K562 (cell line): ENCODE data around the gene ZKSCAN4. TPM values are rescaled to one million over a fixed set of nuclear protein-coding genes. Genes with fewer than 3 reads are reported as not detected.
A peak's percentile ranks its signal among the peaks of the same experiment; 100 is the strongest.

Experiments used
- CHD7 ChIP-seq: fragments of 200-600 bp; sonication (generic); IDR thresholded peaks from one replicate; pipeline ENCODE4 v1.6.1; 2012; ENCODE audit warnings: mild to moderate bottlenecking, low read depth, low read length, inconsistent platforms
- E2F5 ChIP-seq: sonication (generic); formaldehyde crosslinking; IDR thresholded peaks from 2 replicates; pipeline ENCODE4 v1.8.0; 2022; ENCODE audit warnings: mild to moderate bottlenecking, missing genetic modification reagents
- E2F8 ChIP-seq: fragments of 450-650 bp; IDR thresholded peaks from 2 replicates; pipeline ENCODE4 v1.7.1; 2018; ENCODE audit warnings: mild to moderate bottlenecking, low read depth; ENCODE audit not compliant: partially characterized antibody
- PML ChIP-seq: IDR thresholded peaks from 2 replicates; pipeline ENCODE4 v1.6.1; 2012; ENCODE audit warnings: low read length, inconsistent platforms
- THAP7 ChIP-seq: fragments of 250-450 bp; sonication (Bioruptor Pico); IDR thresholded peaks from 2 replicates; pipeline ENCODE4 v1.5.0; 2021
- polyA plus RNA-seq, 8 experiments: library from polyadenylated mRNA; depleted of rRNA in 4 of 8; stranded (reverse) in 5 of 8; unstranded in 3 of 8; fragments of >200 nt; fragmentation: Nextera tagmentation in 2 of 8; fragmentation: Illumina TruSeq in 1 of 8; extraction: Ambion mirVana in 2 of 8; extraction: Trizol in 1 of 8; gene quantifications; 2 replicates each; pipeline versions ENCODE4 v1.2.1 to v1.2.3, GENCODE V29; 2011 to 2014; ENCODE audit warnings: inconsistent platforms in 1 of 8, missing spikeins in 1 of 8
- total RNA-seq, 7 experiments: library from RNA; depleted of rRNA in 6 of 7; stranded (reverse); fragments of >200 nt in 6 of 7; fragmentation: Illumina TruSeq in 2 of 7; extraction: Trizol in 2 of 7; gene quantifications; 2 replicates each; pipeline versions ENCODE4 v1.2.1 to v1.2.3, GENCODE V29; 2011 to 2021; ENCODE audit warnings: low replicate concordance in 1 of 7

ZKSCAN4 gene
- total and polyA plus RNA-seq, 9 of the 15 experiments (the other 6 are each of a cell fraction or from before 2014, with no cell fraction given) = 1.2 to 5.3 (median 4.7) TPM

GRCh38 chr6:28212510-28213212 is 39.4 kb downstream of the ZKSCAN4 start (continued):
- peak; percentile 38 for TF ChIP-seq CHD7
- no peak for TF ChIP-seq THAP7 (CRISPR knock-in tag)
- TF ChIP-seq E2F8 = peak; percentile 71
- TF ChIP-seq E2F5 (CRISPR knock-in tag) = peak; percentile 83; the same call in 1 of the 2 replicates
- peak; percentile 68; the same call in 1 of the 2 replicates for TF ChIP-seq PML
